NOMO-1 treated with DMSO at 0.1 percent for 48 hours (cell line): Measurements from ENCODE around the gene TMEM109.

Source experiments
- DNase-seq: peaks from one replicate; lab custom pipeline; 2025; ENCODE audit not compliant: unreplicated experiment; lab: John Stamatoyannopoulos, UW

Gene TMEM109, protein sequence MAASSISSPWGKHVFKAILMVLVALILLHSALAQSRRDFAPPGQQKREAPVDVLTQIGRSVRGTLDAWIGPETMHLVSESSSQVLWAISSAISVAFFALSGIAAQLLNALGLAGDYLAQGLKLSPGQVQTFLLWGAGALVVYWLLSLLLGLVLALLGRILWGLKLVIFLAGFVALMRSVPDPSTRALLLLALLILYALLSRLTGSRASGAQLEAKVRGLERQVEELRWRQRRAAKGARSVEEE

DNA sequence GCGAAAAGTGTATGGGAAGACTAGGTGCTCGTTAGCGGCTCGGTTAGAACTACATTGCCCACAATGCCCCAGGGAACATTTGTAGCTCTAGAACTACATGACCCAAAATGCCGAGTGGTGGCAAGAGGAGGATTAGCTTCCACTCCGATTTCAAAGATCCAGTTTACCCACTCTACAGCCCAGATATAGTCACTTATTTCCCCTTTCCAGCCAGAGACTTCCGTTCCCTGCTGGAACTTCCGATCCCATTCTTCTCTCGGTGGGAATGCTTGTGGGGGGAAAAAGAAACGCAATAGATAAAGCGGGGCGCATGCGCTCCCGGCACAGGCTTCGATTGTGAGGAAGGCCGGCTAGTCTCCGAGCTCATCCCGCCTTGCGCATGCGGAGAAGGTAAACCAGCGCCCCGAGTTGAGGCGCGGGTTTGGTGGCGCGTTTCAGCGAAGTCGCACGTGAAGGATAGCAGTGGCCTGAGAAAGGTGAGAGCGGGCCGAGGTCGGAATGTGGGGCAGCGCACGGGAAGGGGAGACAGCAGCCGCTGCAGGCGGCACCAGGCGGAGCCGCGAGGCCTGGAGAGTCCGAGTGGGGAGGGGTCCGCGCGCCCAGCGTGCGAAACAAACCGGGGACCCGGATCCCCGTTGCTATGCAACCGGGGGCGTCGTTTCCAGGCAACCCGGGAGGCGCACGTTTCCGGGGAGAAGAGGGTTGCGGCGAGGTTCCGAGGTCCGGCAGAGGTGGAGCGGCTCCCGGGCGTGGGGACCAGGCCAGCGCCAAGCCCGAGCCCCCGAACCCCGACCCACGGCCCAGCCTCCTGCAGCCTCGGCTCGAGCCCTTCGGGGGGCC is at the start of gene TMEM109:
TSS of gene TMEM109 (plus strand) at position 366 of the 840 bp plus-strand sequence. CDS start 5,536 bp downstream, outside the sequence.
- peak; percentile 84 for DNase-seq

DNA sequence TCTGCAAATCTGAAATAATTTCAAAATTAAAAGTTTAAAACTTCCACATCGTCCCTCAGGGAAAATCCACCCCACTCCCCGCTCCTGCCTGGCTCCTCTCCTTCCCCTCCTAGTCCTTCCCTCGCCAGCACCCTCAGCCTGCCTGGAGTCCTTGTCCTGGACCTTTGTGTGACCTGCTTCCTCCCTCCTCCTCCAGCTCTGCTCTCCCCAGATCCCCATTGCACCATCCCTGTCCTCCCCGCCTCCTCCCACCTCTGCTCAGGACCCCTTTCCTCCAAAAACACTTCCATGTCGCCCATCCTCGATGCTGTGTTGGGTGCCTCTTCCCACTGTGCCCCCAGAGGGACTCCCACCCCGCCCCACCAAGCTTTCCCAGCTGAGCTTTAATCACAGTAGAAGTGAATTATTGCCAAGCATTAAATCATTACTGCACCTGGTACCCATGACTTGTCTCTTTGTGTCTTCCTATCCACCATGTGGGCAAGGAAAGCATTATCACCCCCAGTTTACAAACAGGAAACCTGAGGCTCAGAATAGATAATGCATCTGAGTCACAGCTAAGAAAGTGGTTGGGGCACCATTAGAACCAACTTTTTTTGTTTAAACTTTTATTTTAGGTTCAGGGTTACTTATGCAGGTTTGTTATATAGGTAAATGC is 49.0 kb upstream of the TMEM109 start:
- no peak for DNase-seq

DNA sequence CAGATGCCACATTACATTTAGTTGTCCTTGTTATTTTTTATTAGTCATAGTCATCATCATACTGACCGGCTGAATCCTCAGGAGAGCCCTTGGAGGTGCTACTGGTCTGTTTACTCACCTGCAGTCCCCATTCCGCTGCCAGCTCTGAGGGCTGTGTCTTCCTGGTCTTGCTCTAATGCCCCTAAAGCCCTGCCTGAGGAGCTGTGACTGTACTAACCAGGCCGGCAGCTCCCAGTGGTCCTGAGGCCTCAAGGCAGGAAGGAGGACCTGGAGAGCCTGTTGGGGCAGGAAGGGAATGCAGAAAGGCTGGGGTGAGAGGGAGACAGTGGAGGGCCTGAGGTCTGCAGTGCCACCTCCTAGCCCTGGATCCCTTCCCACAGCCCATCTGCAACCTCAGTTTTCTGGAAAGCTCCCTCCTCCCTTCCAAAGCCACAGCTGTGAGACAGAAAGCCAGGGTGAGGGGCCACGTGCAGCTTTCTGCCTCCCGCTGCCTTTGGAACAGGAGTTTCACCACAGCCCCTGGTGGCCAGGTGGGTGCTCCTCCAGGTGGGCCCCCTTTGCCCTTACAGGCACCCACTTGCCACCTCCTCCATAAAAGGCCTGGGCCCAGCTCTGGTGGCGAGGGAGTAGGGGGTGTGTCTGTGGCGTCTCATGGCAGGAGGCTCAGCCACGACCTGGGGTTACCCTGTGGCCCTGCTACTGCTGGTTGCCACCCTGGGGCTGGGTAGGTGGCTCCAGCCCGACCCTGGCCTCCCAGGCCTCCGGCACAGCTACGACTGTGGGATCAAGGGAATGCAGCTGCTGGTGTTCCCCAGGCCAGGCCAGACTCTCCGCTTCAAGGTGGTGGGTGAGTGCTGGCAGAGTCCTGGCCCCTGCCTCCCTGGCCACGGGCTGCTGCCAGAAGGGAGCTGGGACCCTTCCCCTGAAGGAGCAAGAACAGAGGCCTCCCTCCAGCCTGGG is 46.8 kb upstream of the TMEM109 start, which contains the start of gene ZP1:
TSS of gene ZP1 (plus strand) at position 632 of the 960 bp plus-strand sequence. CDS start at position 652, 20 bp downstream.
- no peak for DNase-seq

DNA sequence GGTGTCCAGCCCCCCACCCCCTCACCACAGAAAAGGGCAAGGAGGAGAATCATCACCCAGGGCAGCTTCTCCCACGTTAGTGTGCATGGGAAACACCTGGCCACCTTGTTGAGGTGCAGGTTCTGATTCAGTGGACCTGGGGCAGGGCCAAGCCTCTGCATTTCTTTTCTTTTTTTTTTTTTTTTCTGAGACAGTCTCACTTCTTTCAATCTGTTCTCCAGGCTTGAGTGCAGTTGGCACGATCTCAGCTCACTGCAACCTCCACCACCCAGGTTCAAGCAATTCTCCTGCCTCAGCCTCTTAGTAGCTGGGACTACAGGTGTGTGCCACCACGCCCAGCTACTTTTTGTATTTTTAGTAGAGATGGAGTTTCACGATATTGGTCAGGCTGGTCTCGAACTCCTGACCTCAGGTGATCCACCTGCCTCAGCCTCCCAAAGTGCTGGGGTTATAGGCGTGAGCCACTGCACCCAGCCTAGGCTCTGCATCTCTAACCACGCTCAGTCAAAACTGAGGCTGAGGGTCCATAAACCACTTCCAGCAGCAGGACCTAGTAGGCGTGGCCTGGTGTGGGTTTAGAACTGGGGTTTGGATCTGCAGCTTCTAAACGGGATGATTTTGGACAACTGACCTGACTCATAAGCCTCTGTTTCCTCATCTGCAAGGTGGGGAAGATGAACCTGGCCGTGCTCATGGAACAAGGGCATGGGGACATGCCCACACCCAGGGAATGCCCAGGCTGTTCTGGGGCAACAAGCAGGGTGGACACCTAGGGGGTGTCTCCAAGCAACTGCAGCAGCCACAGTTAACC is 45.9 kb upstream of the TMEM109 start:
- no peak for DNase-seq

DNA sequence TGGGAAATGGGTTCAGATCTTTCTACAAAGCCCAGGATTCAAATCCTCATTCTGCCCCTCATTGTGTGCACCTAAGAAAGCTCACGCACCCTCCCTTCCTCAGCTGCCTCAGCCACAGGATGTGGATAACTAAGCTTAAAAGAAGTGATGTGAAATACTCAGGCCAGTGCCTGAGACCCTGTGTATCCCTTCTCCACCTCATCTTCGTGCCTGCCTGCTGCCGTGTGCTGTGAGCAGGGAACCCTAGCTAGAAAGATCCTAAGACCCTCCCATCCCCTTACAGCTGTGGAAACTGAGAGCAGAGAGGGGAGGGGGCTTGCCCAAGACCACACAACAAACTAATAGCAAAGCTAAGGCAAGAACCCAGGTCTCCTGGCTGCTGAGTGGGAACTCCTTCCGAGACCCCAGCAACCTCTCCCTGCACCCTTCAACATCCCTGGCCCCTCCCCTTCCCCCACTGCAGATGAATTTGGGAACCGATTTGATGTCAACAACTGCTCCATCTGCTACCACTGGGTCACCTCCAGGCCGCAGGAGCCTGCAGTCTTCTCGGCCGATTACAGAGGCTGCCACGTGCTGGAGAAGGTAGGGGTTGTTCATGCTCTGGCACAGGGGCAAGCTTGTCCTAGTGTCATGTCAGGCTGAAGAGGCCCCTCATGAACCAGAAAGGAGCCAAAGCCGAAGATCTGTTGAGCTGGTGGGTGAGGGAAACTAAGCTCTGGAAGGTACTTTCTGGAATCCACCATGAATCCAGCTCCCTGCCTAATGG is 45.1 kb upstream of the TMEM109 start:
- DNase-seq: no peak

DNA sequence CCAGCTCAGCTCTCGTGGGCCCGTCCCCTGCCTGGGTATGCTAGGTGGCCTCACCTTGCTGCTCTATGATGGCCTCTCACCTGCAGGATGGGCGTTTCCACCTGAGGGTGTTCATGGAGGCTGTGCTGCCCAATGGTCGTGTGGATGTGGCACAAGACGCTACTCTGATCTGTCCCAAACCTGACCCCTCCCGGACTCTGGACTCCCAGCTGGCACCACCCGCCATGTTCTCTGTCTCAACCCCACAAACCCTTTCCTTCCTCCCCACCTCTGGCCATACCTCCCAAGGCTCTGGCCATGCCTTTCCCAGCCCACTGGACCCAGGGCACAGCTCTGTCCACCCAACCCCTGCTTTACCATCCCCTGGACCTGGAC is 44.5 kb upstream of the TMEM109 start:
- no peak for DNase-seq

DNA sequence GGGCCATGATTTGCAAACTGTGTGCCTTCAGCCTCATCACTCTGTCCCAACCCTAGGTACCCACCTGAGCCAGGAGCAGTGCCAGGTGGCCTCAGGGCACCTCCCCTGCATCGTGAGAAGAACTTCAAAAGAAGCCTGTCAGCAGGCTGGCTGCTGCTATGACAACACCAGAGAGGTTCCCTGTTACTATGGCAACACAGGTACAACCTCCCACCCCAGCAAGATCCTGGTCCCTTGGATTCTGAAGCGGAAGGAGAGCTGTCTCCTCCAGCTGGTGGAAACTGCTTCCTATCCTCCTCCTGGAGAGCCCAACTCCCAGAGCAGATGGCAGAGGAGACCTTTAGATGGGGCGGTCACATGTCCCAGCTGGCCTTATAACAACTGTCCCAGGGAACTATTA is 43.7 kb upstream of the TMEM109 start:
- no peak for DNase-seq

DNA sequence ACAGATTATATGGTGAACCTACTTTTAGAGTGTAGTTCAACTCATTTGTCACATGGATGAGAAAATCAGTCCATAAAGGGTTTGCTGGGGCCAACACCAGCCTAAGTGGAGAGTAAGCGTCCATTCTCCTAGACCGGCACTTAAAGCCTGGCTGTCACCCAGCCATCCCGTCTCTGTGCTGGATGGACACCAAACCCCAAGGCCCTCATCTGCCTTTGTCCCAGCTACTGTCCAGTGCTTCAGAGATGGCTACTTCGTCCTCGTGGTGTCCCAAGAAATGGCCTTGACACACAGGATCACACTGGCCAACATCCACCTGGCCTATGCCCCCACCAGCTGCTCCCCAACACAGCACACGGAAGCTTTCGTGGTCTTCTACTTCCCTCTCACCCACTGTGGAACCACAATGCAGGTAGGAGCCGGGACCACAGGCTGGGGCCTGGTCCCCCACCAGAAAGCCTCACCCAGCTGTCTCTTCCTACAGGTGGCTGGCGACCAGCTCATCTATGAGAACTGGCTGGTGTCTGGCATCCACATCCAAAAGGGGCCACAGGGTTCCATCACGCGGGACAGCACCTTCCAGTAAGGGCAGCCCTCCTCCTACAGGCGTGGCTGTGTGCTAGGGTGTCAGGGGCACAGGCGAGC is 43.1 kb upstream of the TMEM109 start:
- no peak for DNase-seq

DNA sequence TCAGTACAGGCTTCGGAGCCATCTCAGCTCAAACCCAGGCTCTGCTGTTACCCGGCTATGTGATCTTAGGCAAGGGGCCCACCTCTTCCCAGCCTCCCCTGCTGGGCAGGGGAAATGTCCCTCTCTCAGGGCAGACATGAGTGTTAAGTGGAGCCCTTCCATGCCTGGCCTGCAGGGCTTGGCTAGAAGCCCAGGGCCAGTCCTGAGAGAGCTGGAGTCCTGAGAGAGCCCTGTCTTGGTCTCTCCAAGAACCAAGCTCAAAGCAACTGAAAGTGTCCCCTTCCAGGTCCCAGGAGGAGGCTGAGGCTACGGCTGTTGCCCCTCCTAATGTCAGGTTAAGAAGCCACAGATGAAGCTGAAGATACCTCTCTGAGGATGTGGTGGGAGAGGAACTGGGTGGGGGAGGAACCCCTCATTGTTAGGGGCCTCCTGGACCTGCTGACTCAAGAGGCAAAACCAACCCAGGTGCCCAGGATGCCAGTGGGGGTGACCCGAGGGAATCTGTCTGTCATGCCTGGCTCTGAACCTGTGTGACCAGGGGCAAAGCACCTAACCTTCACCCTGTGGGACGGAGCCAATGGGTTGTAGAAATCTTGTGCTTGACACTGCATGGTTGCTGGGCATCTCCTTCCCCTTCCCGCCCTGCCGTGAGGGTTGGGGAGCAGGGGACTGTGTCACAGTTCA is 42.4 kb upstream of the TMEM109 start:
- no peak for DNase-seq

DNA sequence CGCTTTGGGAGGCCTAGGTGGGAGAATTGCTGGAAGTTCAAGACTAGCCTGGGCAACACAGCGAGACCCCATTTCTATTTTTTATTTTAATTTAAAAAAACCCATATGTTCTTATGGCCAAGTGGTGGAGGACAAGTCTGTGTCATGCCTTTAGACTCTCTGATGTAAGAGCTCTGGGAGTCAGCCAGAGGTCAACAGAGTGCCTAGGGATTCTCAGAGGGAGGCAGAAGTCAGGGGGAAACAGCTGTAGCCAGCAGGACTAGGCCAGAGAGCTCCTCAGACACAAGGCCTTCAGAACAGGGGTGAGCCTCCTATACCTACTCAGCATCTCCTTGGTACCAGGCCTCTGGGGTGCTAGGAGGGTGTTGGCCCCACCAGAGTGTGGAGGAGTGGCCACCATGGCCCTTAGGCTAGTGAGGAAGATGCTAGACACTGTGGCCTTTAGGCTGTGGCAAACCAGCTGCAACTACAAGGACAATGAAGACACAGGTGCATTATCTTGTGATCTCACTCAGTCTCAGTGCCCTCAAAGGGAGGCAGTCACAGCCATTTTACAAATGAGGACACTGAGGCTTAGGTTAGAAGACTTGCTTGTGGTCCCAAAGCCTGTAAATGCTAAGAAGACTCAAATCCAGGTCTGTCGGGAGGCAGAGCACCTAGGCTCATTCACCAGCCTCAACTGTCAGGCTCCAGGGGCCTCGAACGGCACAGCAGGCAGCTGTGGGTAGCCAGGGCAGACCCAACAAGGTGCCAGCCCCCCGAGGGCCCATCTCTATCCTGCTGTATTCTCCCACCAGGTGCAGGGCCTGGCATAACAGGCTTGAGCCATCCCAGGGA is 41.6 kb upstream of the TMEM109 start:
- no peak for DNase-seq

DNA sequence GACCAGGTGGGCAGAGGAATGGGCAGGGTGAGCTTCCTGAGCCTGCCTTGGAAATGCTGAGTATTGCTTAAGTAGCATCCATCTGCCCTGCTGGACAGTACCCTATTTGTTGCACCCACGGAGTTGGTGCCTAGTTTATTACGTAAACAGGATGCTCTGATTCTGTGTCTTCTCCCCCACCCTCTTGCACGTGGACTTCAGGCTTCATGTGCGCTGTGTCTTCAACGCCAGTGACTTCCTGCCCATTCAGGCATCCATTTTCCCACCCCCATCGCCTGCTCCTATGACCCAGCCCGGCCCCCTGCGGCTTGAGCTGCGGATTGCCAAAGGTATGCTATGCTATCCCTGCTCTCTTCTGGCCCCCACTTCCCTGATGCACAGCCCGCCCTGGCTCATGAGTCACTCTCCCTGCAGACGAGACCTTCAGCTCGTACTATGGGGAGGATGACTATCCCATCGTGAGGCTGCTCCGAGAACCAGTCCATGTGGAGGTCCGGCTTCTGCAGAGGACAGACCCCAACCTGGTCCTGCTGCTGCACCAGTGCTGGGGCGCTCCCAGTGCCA is 40.9 kb upstream of the TMEM109 start:
- DNase-seq: no peak

DNA sequence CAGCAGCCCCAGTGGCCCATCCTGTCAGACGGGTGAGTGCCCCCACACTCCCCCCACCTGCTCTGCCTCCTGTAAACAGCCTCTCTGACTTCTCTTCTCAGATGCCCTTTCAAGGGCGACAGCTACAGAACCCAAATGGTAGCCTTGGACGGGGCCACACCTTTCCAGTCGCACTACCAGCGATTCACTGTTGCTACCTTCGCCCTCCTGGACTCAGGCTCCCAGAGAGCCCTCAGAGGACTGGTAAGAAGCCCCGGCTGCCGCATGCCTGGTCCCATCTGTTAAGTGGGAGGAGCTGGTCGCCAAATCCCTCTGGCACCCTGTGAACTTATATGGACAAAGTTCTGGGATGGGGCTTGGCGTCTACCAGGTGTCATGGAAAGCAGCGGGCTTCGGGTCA is 40.4 kb upstream of the TMEM109 start:
- no peak for DNase-seq

DNA sequence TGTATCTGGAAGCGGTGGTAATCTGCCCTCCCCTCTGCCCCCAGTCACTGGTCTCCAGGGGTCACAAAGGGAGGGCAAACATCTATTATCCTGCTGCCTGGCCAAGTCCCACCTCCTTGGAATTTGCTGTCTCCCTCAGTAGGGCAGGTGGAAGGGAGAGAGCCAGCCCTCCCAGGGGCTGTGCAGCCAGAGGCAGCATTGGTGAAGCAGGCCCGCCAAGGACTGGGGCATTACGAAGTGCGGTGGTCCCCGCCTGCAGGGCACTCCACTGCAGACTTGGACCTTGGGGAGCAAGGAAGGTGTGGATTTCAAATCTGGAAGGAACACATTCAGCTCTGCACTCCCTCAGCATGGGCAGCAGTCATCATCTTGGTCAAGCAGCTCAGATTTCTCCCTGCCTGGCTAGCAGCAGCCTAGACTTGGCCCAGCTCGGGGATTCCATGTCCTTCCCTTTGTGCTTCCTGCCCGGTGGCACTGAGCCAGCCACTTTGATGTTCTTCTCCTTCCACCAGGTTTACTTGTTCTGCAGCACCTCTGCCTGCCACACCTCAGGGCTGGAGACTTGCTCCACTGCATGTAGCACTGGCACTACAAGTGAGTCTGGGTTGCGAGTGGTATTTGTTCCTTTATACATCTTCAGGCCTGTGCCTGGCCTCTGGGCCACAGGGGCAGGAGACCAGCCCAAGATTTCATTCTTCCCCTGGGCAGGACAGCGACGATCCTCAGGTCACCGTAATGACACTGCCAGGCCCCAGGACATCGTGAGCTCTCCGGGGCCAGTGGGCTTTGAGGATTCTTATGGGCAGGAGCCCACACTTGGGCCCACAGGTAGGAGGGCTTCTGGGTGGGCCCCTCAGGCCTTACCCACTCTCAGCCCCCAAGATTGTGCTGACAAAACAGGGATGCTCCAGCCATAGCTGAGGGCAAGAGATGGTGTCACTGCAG is 39.3 kb upstream of the TMEM109 start:
- no peak for DNase-seq

DNA sequence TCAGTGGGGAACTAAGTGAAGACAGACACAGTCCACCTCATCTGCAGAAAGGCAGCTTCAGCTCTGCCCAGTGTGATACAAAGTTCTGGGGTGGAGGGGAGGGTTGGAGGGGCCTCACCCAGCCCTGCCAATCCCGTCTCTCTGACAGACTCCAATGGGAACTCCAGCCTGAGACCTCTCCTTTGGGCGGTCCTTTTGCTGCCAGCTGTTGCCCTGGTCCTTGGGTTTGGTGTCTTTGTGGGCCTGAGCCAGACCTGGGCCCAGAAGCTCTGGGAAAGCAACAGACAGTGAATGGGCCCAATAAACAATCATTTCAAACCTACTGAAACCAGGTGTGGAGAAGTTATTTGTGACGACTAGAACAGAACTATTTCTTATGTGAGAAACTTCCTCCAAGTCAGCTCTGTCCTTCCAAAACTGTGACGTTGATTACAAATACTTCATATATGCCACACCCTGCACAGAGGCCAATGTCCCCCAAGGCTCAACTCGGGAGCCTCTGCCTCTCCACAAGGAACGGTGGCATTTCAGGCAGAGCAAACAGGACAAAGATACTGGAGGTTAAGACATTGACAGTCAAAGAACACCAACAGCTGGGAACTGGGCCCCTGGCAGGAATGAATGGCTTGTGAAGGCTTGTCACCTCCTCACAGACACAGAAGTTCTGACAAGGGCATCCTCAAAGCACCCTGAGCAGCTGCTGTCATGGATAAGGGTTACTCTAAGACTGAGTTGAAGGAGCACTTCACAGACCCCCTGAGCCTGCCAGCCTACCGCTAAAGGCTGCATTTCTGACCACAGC is 38.4 kb upstream of the TMEM109 start:
- DNase-seq: no peak

DNA sequence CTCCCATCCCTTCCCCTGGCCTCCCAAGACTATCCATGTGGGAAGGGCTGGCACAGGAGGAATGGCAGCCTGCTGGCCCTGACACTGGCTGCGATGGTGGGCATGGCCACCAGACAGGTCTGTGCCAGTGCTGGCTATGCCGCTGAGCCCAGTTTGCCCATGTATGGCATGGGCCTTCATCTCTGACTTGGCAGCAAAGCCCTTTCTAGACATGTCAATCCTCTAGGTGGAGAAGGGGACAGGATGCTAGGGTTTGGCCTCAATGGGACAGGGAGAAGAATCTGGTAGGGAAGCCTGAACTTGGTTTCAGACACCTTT is 37.8 kb upstream of the TMEM109 start:
- no peak for DNase-seq
